Colonic mucosa (tissue), 4 donors: ENCODE data around the gene TSN. TPM values are rescaled to one million over a fixed set of nuclear protein-coding genes. Genes with fewer than 3 reads are reported as not detected.

Experiments
- DNase-seq: peaks from one replicate; pipeline ENCODE4 v3.0.0-alpha.2; 2020
- H3K27ac ChIP-seq: fragments of 200-600 bp; one replicate; pipeline ENCODE4 v1.8.0; 2021
- H3K27me3 ChIP-seq: fragments of 200-600 bp; one replicate; pipeline ENCODE4 v1.8.0; 2021
- H3K36me3 ChIP-seq: fragments of 200-600 bp; one replicate; pipeline ENCODE4 v1.8.0; 2021
- H3K4me1 ChIP-seq: fragments of 200-600 bp; one replicate; pipeline ENCODE4 v1.8.0; 2021; ENCODE audit warnings: mild to moderate bottlenecking
- H3K4me3 ChIP-seq: fragments of 200-600 bp; one replicate; pipeline ENCODE4 v1.8.0; 2021
- H3K9ac ChIP-seq, 2 donors: one replicate each; pipeline ENCODE4 v1.7.0; 2013; ENCODE audit warnings: control low read depth in 2 of 2, low read depth in 2 of 2, low read length in 2 of 2
- H3K9me3 ChIP-seq: fragments of 200-600 bp; one replicate; pipeline ENCODE4 v1.8.0; 2021
- intact Hi-C: fragments of 100-400 bp; cut with DNase I; formaldehyde crosslinking; loops from one replicate; pipeline ENCODE4 v1.14.1; 2022
- total RNA-seq, 2 donors: library from RNA; stranded (reverse); fragmentation: NEBNext Ultra II Directional in 1 of 2; extraction: Animal tissue kit (Norgen Biotek cat#: 25700) in 1 of 2; gene quantifications; one replicate each; pipeline ENCODE4 v1.2.1, GENCODE V29; 2021
- TF ChIP-seq, protein P1 (sequence below): fragments of 200-600 bp; IDR thresholded peaks from one replicate; pipeline ENCODE4 v1.8.0; 2022; ENCODE audit warnings: antibody characterized with exemption, mild to moderate bottlenecking
- donor health status: healthy.
- donor health status: DM: no; HTN: no; CAD: no.
- donor health status: DM: no; HTN: no; CAD: no.

TSN gene
- total RNA-seq, 2 donors from 2014 or later: 48.0 to 69.0 TPM

GRCh38 chr2:121791801-121792221 lies 36.4 kb downstream of the TSN start:
- TF ChIP-seq, protein P1, sequence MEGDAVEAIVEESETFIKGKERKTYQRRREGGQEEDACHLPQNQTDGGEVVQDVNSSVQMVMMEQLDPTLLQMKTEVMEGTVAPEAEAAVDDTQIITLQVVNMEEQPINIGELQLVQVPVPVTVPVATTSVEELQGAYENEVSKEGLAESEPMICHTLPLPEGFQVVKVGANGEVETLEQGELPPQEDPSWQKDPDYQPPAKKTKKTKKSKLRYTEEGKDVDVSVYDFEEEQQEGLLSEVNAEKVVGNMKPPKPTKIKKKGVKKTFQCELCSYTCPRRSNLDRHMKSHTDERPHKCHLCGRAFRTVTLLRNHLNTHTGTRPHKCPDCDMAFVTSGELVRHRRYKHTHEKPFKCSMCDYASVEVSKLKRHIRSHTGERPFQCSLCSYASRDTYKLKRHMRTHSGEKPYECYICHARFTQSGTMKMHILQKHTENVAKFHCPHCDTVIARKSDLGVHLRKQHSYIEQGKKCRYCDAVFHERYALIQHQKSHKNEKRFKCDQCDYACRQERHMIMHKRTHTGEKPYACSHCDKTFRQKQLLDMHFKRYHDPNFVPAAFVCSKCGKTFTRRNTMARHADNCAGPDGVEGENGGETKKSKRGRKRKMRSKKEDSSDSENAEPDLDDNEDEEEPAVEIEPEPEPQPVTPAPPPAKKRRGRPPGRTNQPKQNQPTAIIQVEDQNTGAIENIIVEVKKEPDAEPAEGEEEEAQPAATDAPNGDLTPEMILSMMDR: no peak
- H3K4me3 ChIP-seq: no peak overlapping the region
- no peaks in the 10 kb centered on the region for H3K27me3 ChIP-seq
- H3K36me3 ChIP-seq: no peaks in the 10 kb centered on the region
- no peaks in the 10 kb centered on the region for H3K9me3 ChIP-seq
- H3K9ac ChIP-seq: no peak overlapping the region
- H3K4me1 ChIP-seq: no peaks in the 10 kb centered on the region
- DNase-seq: no peak
- H3K27ac ChIP-seq: no peak overlapping the region
- intact Hi-C loops: no loop called here

GRCh38 chr2:121793816-121794215 lies 38.4 kb downstream of the TSN start:
- no peaks in the 10 kb centered on the region for H3K36me3 ChIP-seq
- intact Hi-C loops: no loop called here
- H3K9me3 ChIP-seq: no peaks in the 10 kb centered on the region
- H3K4me1 ChIP-seq: no peaks in the 10 kb centered on the region
- H3K4me3 ChIP-seq: no peak overlapping the region
- DNase-seq: no peak
- H3K27me3 ChIP-seq: no peaks in the 10 kb centered on the region
- TF ChIP-seq, protein P1: no peak
- no peak overlapping the region for H3K27ac ChIP-seq
- no peak overlapping the region for H3K9ac ChIP-seq

DNA sequence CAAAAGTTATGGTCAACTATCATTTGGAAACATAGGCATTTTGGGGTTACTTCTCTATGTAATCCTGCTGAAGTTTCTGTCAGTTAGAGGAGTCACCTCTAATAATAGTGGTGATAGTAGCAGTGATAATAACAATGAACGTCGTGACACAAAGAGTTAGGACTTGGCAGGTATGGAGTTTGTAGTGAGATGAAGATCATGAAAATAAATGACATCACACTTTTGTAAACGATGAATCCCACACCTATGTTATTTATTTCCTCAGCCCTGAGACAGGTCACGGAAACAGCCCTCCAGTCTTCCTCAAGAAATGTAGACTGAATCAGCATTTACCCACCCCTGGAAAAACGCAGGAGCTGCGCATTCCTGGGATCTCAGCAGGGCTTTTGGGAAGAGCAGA lies 38.8 kb downstream of the TSN start:
- TF ChIP-seq, protein P1: no peak
- no peaks in the 10 kb centered on the region for H3K9me3 ChIP-seq
- intact Hi-C loops: no loop called here
- H3K4me1 ChIP-seq: no peaks in the 10 kb centered on the region
- H3K27me3 ChIP-seq: no peaks in the 10 kb centered on the region
- H3K36me3 ChIP-seq: no peaks in the 10 kb centered on the region
- H3K4me3 ChIP-seq: no peak overlapping the region
- H3K27ac ChIP-seq: no peak overlapping the region
- H3K9ac ChIP-seq: no peak overlapping the region
- no peak for DNase-seq

DNA sequence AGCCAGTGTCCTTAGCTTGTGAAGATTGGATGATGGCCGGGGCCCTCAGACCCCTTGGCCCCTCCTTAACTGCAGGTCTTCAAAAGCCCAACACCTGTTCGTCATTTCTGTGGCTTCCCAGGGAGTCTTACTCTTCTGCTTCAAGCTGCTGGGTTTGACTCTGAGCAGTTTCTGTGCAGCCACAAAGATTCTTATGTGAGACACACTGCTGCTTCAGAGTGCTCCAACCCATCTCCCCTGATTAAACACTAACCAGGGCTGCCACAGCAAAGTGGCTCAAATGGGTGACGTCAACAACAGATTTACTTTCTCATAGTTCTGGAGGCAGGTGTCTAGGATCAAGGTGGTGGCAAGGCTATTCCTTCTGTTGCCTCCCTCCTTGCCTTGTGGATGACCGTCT lies 40.8 kb downstream of the TSN start:
- TF ChIP-seq, protein P1: no peak
- no peak overlapping the region for H3K9ac ChIP-seq
- intact Hi-C loops: no loop called here

DNA sequence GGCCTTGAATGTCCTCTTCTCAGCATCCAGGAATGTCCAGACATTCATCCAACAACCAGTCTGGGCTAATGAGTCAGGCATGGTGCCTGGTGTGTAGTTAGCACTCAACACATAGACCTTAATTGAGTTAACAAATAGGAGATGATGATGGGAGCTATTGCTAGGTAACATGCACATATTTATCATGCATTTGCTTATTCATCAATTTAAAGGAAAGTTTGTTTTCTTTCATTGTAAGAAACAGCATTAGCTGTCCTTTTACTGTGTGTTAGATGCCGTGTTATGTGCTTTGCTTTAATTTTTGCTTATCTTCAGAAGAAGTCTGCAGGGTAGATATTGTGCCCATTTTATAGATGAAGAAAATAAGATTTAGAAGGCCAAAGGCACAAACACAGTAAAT lies 43.2 kb downstream of the TSN start:
- H3K4me1 ChIP-seq: no peaks in the 10 kb centered on the region
- TF ChIP-seq, protein P1: no peak
- no peak overlapping the region for H3K27ac ChIP-seq
- intact Hi-C loops: no loop called here
- H3K27me3 ChIP-seq: no peaks in the 10 kb centered on the region
- no peak for DNase-seq
- no peak overlapping the region for H3K4me3 ChIP-seq
- H3K36me3 ChIP-seq: no peaks in the 10 kb centered on the region
- H3K9me3 ChIP-seq: no peaks in the 10 kb centered on the region
- H3K9ac ChIP-seq: no peak overlapping the region

More for the DNA sequence above, 40.8 kb downstream of the TSN start:
- Histone ChIP-seq H3K36me3 (no peaks in the 10 kb centered on the region), H3K4me1 (no peaks in the 10 kb centered on the region), H3K4me3 (no peak overlapping the region), H3K27ac (no peak overlapping the region), H3K9me3 (no peaks in the 10 kb centered on the region), H3K27me3 (no peaks in the 10 kb centered on the region)
- no peak for DNase-seq

DNA sequence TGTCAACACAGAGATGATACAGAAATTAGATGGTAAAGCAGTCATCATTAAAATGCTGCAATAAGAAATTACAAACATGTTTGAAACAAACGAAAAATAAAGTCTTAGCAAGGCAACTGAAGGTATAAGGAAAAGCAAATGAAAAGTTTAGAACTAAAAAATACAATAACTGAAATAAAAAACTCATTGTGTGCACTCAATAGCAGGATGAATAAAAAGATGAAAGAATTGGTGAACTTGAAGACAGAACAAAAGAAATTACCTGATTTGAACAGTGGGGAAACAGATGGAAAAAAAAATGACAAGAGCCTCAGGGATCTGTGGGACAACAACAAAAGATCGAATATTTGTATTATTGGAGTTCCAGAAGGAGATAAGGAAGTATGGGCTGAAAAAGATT lies 46.5 kb downstream of the TSN start:
- no peaks in the 10 kb centered on the region for H3K36me3 ChIP-seq
- intact Hi-C loops: no loop called here

More for the DNA sequence above, 46.5 kb downstream of the TSN start:
- Histone ChIP-seq H3K27me3 (no peaks in the 10 kb centered on the region), H3K9me3 (no peaks in the 10 kb centered on the region), H3K4me3 (no peak overlapping the region), H3K4me1 (no peaks in the 10 kb centered on the region), H3K27ac (no peak overlapping the region), H3K9ac (no peak overlapping the region)
- TF ChIP-seq, protein P1: no peak
- no peak for DNase-seq
